Measurements from ENCODE around the gene PFKFB3.
"Not testable (repeated sequence)": the region's sequence is repeated elsewhere in the genome, so short reads cannot be mapped to it uniquely, and the experiment has no call there.

PFKFB3 gene

GRCh38 chr10:6202684-6203330 is at the start of gene PFKFB3:
Gene PFKFB3, plus strand, starts transcription at chr10:6202932. Its CDS starts 329 bp downstream, at chr10:6203261.
- peak; percentile 87 for DNase-seq

GRCh38 chr10:6153845-6154244 is 48.9 kb upstream of the PFKFB3 start:
- DNase-seq, result no peak

GRCh38 chr10:6154566-6154965 is 48.2 kb upstream of the PFKFB3 start:
- DNase-seq, result no peak

- DNase-seq, result no peak
Measured at GRCh38 chr10:6158276-6158675, 44.5 kb upstream of the PFKFB3 start.

- no peak for DNase-seq
Measured at GRCh38 chr10:6161921-6162320, 40.8 kb upstream of the PFKFB3 start.

GRCh38 chr10:6162589-6163356 is 40.0 kb upstream of the PFKFB3 start:
- DNase-seq, result no peak

GRCh38 chr10:6163364-6164270 is 39.1 kb upstream of the PFKFB3 start:
- DNase-seq, result peak; percentile 77

GRCh38 chr10:6164271-6165095 is 38.2 kb upstream of the PFKFB3 start:
- DNase-seq, result no peak

GRCh38 chr10:6165221-6165725 is 37.5 kb upstream of the PFKFB3 start:
- no peak for DNase-seq

- DNase-seq, result not testable (repeated sequence)
Measured at GRCh38 chr10:6165933-6166332, 36.8 kb upstream of the PFKFB3 start.

- no peak for DNase-seq
Measured at GRCh38 chr10:6167456-6167855, 35.3 kb upstream of the PFKFB3 start.

GRCh38 chr10:6168084-6168483 is 34.6 kb upstream of the PFKFB3 start:
- no peak for DNase-seq

- DNase-seq, result no peak
Measured at GRCh38 chr10:6170638-6171037, 32.1 kb upstream of the PFKFB3 start.

- DNase-seq, result no peak
Measured at GRCh38 chr10:6171881-6172695, 30.6 kb upstream of the PFKFB3 start.

GRCh38 chr10:6173203-6173602 is 29.5 kb upstream of the PFKFB3 start:
- DNase-seq, result peak; percentile 9

- no peak for DNase-seq
Measured at GRCh38 chr10:6174201-6174874, 28.4 kb upstream of the PFKFB3 start.

GRCh38 chr10:6175329-6176055 is 27.2 kb upstream of the PFKFB3 start:
- DNase-seq, result no peak

- no peak for DNase-seq
Measured at GRCh38 chr10:6176691-6177231, 26.0 kb upstream of the PFKFB3 start.

- DNase-seq, result no peak
Measured at GRCh38 chr10:6177880-6178281, 24.9 kb upstream of the PFKFB3 start.

- DNase-seq, result no peak
Measured at GRCh38 chr10:6178581-6178980, 24.2 kb upstream of the PFKFB3 start.

All from NK-92 treated with Interleukin-12 subunit alpha and Interleukin-12 subunit beta, amount 100 ng/mL, for 24 hours (cell line).